Fibroblast of lung (primary cell): ENCODE data around the gene ANXA9. TPM values are rescaled to one million over a fixed set of nuclear protein-coding genes. Genes with fewer than 3 reads are reported as not detected.

ENCODE experiments used
- DNase-seq, 2 donors: peaks; one replicate each; pipeline versions ENCODE4 v3.0.0 to v3.0.0-alpha.2; 2010; ENCODE audit warnings: low read depth in 2 of 2
- H2AFZ ChIP-seq: 2 replicates; pipeline ENCODE4 v1.5.1; 2012; ENCODE audit warnings: low read length, control low read depth, inconsistent platforms
- H3K27ac ChIP-seq: 2 replicates; pipeline ENCODE4 v1.5.1; 2011; ENCODE audit warnings: low read length, control low read depth; ENCODE audit not compliant: insufficient read depth
- H3K27me3 ChIP-seq: 2 replicates; pipeline ENCODE4 v1.5.1; 2011; ENCODE audit warnings: mild to moderate bottlenecking, low read length; ENCODE audit not compliant: control insufficient read depth, insufficient read depth
- H3K36me3 ChIP-seq: 2 replicates; pipeline ENCODE4 v1.5.1; 2011; ENCODE audit warnings: low read length; ENCODE audit not compliant: control insufficient read depth, insufficient read depth
- H3K4me1 ChIP-seq: 2 replicates; pipeline ENCODE4 v1.5.1; 2011; ENCODE audit warnings: low read length; ENCODE audit not compliant: control insufficient read depth, insufficient read depth; ENCODE audit errors: extremely low read depth
- H3K4me2 ChIP-seq: 2 replicates; pipeline ENCODE4 v1.5.1; 2011; ENCODE audit warnings: low read length, control low read depth; ENCODE audit not compliant: insufficient read depth; ENCODE audit errors: extremely low read depth
- H3K4me3 ChIP-seq, 4 experiments: fragments of 200-600 bp in 1 of 4; sonication (generic) in 1 of 4; replicated peaks in 1 of 4; 2 replicates each; pipeline ENCODE4 v1.5.1; 2011 to 2016; ENCODE audit warnings: low read length in 4 of 4, low read depth in 3 of 4, mild to moderate bottlenecking in 3 of 4, control low read depth in 2 of 4, inconsistent platforms in 1 of 4, mixed read lengths in 1 of 4; ENCODE audit not compliant: insufficient read depth in 1 of 4; ENCODE audit errors: control extremely low read depth in 1 of 4
- H3K79me2 ChIP-seq: 2 replicates; pipeline ENCODE4 v1.5.1; 2012; ENCODE audit warnings: mild to moderate bottlenecking, low read length, inconsistent platforms; ENCODE audit not compliant: control insufficient read depth, insufficient read depth
- H3K9ac ChIP-seq: 2 replicates; pipeline ENCODE4 v1.5.1; 2011; ENCODE audit warnings: mild to moderate bottlenecking, low read length, control low read depth; ENCODE audit not compliant: insufficient read depth
- H3K9me3 ChIP-seq: 2 replicates; pipeline ENCODE4 v1.5.1; 2012; ENCODE audit warnings: low read depth, low read length; ENCODE audit not compliant: control insufficient read depth, insufficient read depth
- H4K20me1 ChIP-seq: 2 replicates; pipeline ENCODE4 v1.5.1; 2011; ENCODE audit warnings: low read length; ENCODE audit not compliant: control insufficient read depth, insufficient read depth; ENCODE audit errors: extremely low read depth
- CTCF ChIP-seq, 2 donors: IDR thresholded peaks in 1 of 2; conservative IDR thresholded peaks in 1 of 2; 1 replicate in 1 of 2; 2 replicates in 1 of 2; pipeline ENCODE4 v1.5.1; 2011 to 2012; ENCODE audit warnings: low read length in 2 of 2, control low read depth in 1 of 2, inconsistent platforms in 1 of 2, low read depth in 1 of 2, mild to moderate bottlenecking in 1 of 2
- EZH2 ChIP-seq: IDR thresholded peaks from 2 replicates; pipeline ENCODE4 v1.5.1; 2012; ENCODE audit warnings: low read length, control low read depth, mild to moderate bottlenecking; ENCODE audit errors: missing control alignments
- polyA plus RNA-seq, 2 donors: library from polyadenylated mRNA; depleted of rRNA in 1 of 2; stranded (reverse) in 1 of 2; unstranded in 1 of 2; fragments of >200 nt; gene quantifications; 2 replicates each; pipeline ENCODE4 v1.2.1, GENCODE V29; 2011 to 2012; ENCODE audit warnings: missing spikeins in 1 of 2
- total RNA-seq: library from RNA; depleted of rRNA; stranded (reverse); fragments of >200 nt; gene quantifications from 2 replicates; pipeline ENCODE4 v1.2.1, GENCODE V29; 2014

The ANXA9 gene
- total and polyA plus RNA-seq, 2 donors (not counting 1 experiment from before 2014, with no cell fraction given), result 0.07 to 0.33 TPM

- peak overlapping the region; percentile 48 for H3K9ac ChIP-seq
- no peaks in the 10 kb centered on the region for H3K9me3 ChIP-seq
- TF ChIP-seq EZH2 (no peak), CTCF (conservative IDR thresholded peaks at IDR 0.05 in 1 of 2, IDR thresholded peaks at IDR 0.05 in 1 of 2; ENCODE audit: low read depth in 1 of 2, low read length in 2 of 2) (no peak)
- peaks cover 14% of the 10 kb centered on the region for H3K4me1 ChIP-seq
- peak overlapping the region; percentile 94 for H3K27ac ChIP-seq
- no peak for DNase-seq
- peak overlapping the region; percentile 48 for H2AFZ ChIP-seq
- H4K20me1 ChIP-seq, result no peaks in the 10 kb centered on the region
- H3K4me2 ChIP-seq, result peak overlapping the region; percentile 83
- H3K36me3 ChIP-seq, result no peaks in the 10 kb centered on the region
- no peaks in the 10 kb centered on the region for H3K27me3 ChIP-seq
- H3K79me2 ChIP-seq, result peaks cover 3% of the 10 kb centered on the region
- peak overlapping the region; percentile 16 to 94 (median 42) for H3K4me3 ChIP-seq
Observed at GRCh38 chr1:151007853-151008243, 25.8 kb downstream of the ANXA9 start.

DNA sequence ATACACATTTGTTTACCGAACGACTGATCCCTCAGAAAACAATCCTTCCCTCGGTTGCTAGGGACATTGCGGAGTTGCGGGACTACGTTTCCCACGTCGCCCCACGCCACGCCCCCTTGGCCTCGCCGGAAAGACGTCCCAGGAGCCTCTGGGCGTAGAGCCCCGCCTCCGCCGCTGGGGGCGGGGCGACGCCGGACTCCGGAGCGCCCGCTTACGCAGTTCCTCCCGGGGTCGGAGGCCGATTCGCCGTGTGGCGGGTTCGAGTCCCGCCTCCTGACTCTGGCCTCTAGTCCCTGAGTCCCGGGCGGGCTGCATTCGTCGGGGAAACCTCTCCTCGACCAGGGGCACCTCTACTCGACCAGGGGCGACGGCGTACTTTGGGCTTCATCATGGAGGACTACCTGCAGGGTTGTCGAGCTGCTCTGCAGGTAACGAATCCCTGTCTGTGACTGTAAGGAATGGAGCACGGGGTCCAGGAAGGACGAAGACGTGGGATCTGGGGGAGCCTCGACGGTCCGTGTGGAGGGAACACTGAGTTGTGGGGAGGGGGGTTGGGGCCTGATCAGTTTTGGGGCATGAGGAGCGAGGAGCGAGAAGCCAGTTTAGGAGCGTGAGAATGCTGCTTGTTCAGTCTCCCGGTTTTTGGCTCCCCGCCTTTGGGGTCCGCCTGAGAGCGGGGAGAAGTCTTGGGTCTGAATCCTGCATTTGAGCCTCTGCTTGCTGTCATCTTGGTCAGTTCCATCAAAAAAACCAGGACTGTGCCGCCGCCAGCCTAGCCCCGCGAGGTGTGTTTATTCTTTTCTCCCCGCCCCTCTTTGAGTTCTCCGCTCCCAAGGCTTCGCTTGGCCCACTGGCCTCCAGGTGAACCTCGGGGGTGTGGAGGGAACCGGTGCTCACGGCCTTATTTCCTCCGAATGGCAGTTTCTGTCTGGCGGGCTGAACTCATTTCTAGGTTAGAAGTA is 26.4 kb downstream of the ANXA9 start, which contains the start of gene PRUNE1:
TSS of gene PRUNE1 (plus strand) at position 206 of the 962 bp plus-strand sequence. CDS start at position 390, 184 bp downstream.
- Histone ChIP-seq H3K27me3 (no peaks in the 10 kb centered on the region), H3K9ac (peak within 1 kb of the TSS; percentile 86), H3K36me3 (no peaks in the 10 kb centered on the region), H3K4me2 (peak within 1 kb of the TSS; percentile 94), H4K20me1 (no peaks in the 10 kb centered on the region), H3K4me3 (peak within 1 kb of the TSS; percentile 76 to 98 (median 88)), H3K79me2 (peaks cover 3% of the 10 kb centered on the region), H2AFZ (peak within 1 kb of the TSS; percentile 97), H3K9me3 (no peaks in the 10 kb centered on the region), H3K4me1 (peaks cover 14% of the 10 kb centered on the region), H3K27ac (peak within 1 kb of the TSS; percentile 94)
- TF ChIP-seq EZH2, result no peak
- TF ChIP-seq CTCF (conservative IDR thresholded peaks at IDR 0.05 in 1 of 2, IDR thresholded peaks at IDR 0.05 in 1 of 2; ENCODE audit: low read depth in 1 of 2, low read length in 2 of 2), result no peak
- DNase-seq, result peak; percentile 92 to 96

GRCh38 chr1:151009206-151009587 is 27.1 kb downstream of the ANXA9 start:
- Histone ChIP-seq H3K4me2 (peak overlapping the region; percentile 94), H3K27ac (peak overlapping the region; percentile 94), H3K4me3 (peak overlapping the region; percentile 76 to 98 (median 88)), H3K9me3 (no peaks in the 10 kb centered on the region), H2AFZ (peak overlapping the region; percentile 97), H3K4me1 (peaks cover 14% of the 10 kb centered on the region), H3K36me3 (no peaks in the 10 kb centered on the region), H4K20me1 (no peaks in the 10 kb centered on the region), H3K9ac (peak overlapping the region; percentile 86), H3K27me3 (no peaks in the 10 kb centered on the region), H3K79me2 (peaks cover 3% of the 10 kb centered on the region)
- DNase-seq, result peak; percentile 43 to 88
- no peak for TF ChIP-seq CTCF (conservative IDR thresholded peaks at IDR 0.05 in 1 of 2, IDR thresholded peaks at IDR 0.05 in 1 of 2; ENCODE audit: low read depth in 1 of 2, low read length in 2 of 2)
- TF ChIP-seq EZH2, result no peak
